GM19324 (cell line): Measurements from ENCODE around the gene FUBP3.
"Not testable (repeated sequence)": the region's sequence is repeated elsewhere in the genome, so short reads cannot be mapped to it uniquely, and the experiment has no call there.

ENCODE experiments used
- ATAC-seq: cut with Tn5 transposase; IDR thresholded peaks from one replicate; pipeline ENCODE4 v1.9.1; 2021; ENCODE audit warnings: mild to moderate bottlenecking, moderate library complexity; ENCODE audit not compliant: unreplicated experiment, low FRiP score

FUBP3 gene

GRCh38 chr9:130677252-130677651 lies 97.9 kb downstream of the FUBP3 start:
- ATAC-seq, result no peak

GRCh38 chr9:130680836-130681768 lies 101.7 kb downstream of the FUBP3 start:
- ATAC-seq, result peak; percentile 36

- no peak for ATAC-seq
These were observed 102.5 kb downstream of the FUBP3 start for GRCh38 chr9:130681769-130682420.

GRCh38 chr9:130682421-130683121 lies 103.2 kb downstream of the FUBP3 start:
- no peak for ATAC-seq

GRCh38 chr9:130685104-130685503 lies 105.7 kb downstream of the FUBP3 start:
- no peak for ATAC-seq

GRCh38 chr9:130685945-130686344 lies 106.6 kb downstream of the FUBP3 start:
- not testable (repeated sequence) for ATAC-seq

- no peak for ATAC-seq
These were observed 108.2 kb downstream of the FUBP3 start for GRCh38 chr9:130687615-130688014.
